Stimulated activated naive CD8-positive, alpha-beta T cell treated with anti-CD3 and anti-CD28 coated beads, Interleukin-15, Interleukin-2, amounts not matched to agents 100 U/mL and 50 U/mL, for 24 hours (primary cell): Measurements from ENCODE around the gene HOXD1.

Experiments
- ATAC-seq: fragments of 150-1000 bp; cut with Tn5 transposase; one replicate; pipeline ENCODE4 v1.10.0; 2021
- DNase-seq: peaks from one replicate; pipeline ENCODE4 v3.0.0; 2021

Gene HOXD1

DNA sequence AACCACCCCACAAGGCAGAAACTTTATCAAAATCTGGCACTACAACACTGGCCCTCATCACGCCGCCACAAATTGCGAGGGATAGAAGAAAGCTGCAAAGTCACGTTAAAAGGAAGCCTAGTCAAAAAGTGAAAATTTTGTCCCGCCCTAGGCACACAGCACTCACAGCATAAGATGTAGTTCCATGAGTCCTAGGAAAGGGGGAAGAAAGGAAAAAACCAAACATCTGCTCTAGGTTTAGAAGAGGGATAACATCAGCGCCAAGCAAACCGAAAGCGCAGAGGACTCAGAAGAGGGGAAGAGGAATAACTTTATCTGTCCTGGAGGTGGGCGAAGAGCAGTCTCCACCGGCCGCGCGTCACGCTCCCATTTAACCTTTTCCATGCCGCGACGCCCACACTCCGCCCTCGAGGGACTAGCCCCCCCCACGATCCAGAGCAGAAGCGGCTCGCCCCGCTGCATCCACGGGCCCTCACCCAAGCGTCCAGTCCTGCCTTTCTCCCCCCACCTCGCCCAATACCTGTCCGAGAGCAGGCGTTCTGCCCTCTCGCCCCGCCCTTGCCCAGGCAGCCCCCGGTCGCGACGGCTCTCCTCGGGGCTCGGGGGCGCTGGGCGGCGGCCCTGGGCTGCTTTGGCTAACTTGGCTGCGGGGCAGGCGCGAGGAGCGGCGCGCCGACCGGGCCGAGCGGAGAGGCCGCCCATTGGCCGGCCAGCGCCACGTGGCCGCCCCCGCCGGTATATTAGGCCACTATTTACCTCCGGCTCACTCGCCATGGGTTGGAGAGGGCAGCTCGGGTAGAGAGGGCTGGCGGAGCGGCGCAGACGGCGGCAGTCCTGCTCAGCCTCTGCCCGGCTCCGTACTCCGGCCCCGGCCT is at the start of gene HOXD1:
Gene HOXD1 (plus strand): TSS at position 770 of the 875 bp plus-strand sequence. CDS start 134 bp downstream, outside the sequence.
- no peak for DNase-seq
- peak; percentile 50 for ATAC-seq

DNA sequence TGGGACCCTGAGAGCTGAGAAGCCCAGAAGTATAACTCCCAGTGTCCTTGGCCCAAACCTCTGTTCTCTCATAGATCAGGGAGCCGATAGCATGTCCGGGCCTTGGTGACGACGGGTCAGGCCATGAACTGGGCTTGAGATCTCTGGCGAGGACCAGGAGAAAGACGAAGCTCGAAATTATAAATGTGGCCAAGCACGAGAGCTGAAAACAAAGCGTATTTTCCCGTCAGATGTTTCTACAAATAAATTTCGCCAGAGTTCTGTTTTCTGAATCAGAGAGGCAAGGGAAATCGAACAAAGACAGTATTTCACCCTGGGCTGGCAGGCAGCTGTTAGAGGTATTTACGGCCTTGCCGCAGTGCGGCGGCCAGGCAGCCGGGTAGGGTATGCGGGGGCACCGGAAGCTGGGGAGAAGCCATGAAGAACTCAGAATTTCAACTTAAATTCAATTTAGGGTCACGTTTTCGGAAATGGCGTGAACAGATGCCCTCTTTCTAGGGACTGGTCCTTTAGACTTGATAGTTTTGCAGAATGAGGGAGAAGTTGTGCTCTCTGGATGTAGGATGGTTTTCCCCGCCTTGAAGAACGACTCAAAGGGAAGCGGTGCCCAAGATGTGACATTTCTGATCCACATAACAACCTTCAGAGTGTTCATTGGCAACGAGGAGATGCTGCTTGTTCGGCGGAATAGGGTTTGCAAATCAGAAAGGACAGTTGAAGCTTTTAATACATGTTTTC is 49.4 kb upstream of the HOXD1 start:
- DNase-seq (no peak), ATAC-seq (no peak)

DNA sequence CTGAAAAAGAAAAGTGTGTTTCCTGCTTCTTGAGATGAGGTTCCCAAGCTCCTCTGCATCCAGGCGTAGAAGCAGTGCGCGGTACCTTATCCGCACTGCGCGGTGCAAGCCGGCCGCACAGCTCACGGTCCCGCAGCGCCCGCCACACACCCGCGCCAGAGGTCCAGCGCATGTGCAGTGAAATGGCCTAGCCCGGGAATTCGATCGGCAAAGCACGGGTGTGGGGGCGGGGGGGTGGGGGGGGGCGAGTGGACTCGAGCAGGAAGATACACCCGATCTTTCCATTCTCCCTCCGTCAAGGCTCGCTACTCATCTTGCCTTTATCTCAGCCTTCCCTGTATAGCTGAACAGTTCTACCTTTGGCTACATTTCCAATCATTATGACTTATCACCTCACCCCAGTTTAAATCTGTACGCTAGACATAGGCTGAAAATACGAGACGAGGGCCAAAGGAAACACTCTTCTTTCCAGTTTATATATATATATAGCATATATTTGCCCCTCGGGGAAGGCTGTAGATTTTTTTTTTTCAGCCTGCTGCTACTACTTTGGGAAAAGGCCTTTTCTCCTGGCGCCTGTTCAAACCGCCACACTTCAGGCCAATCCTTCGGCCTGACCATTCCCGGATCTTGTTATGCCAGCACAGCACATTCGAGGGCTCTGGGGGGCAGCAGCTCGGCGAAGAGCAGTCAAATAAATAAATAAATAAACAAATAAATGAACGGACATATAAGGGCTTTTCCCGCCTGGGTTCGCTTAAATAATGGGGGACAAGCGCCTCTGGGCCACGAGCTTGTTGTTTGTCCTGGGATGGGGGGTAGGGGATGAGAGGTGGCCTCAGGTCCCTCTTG is 48.6 kb upstream of the HOXD1 start:
- DNase-seq = no peak
- ATAC-seq = no peak

DNA sequence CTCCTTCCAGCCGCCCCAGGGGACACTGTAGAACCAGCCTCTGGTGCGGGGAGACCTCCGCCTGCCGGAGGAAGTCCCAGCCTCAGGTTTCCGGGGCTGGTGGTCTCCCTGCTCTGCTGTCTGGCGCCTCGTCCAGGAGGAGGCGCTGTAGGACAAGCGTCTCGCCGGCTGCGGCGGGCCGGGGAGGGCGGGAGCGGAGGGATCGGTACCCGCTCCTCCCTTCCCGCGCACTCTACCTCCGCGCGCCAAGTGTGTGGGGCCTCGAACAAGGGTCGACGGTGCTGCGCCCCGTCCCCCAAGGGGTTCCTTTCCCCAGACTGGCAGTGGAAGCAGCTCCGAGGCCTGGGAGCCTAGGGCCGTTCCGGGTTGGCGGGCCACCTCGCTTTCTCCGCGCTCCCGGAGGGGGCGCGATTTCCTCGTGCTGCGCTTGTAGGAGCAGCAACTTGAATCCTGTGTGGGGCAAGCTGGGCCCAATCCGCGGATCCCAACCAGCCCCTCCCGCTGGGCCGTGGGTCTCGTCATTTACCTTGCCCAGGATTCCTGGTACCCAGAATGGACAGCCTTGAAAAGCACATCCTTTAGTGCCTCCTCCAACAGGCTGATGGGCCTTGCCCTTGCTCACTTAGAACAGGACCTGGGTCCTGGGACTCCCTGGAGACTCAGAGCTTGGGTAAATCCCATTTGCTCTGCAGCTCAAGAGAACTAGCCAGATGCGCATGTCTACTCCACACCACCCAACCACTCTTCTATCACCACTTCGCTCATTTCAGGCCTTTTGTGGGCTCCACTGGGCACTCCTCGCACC is 47.8 kb upstream of the HOXD1 start:
- ATAC-seq (peak; percentile 88), DNase-seq (peak; percentile 80)

DNA sequence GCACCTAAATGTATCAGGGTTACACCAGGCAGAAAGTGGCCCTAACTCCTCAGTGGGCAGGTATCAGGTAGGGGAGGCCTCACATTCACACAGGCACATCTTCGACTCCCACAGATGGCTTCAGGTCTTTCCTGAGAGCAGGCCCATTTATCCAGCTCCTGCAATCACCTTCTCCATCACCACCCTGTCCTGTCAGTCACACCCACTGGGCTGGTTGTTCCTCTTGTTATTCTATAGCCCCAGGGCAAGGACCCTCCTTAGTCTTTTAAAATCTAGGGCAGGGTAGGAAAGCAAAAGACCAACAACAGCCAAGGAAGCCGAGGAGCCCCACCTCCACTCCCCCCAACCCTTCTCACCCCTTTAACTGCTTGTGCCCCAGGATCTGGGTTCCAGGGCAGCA is 46.2 kb upstream of the HOXD1 start:
- ATAC-seq = no peak

DNA sequence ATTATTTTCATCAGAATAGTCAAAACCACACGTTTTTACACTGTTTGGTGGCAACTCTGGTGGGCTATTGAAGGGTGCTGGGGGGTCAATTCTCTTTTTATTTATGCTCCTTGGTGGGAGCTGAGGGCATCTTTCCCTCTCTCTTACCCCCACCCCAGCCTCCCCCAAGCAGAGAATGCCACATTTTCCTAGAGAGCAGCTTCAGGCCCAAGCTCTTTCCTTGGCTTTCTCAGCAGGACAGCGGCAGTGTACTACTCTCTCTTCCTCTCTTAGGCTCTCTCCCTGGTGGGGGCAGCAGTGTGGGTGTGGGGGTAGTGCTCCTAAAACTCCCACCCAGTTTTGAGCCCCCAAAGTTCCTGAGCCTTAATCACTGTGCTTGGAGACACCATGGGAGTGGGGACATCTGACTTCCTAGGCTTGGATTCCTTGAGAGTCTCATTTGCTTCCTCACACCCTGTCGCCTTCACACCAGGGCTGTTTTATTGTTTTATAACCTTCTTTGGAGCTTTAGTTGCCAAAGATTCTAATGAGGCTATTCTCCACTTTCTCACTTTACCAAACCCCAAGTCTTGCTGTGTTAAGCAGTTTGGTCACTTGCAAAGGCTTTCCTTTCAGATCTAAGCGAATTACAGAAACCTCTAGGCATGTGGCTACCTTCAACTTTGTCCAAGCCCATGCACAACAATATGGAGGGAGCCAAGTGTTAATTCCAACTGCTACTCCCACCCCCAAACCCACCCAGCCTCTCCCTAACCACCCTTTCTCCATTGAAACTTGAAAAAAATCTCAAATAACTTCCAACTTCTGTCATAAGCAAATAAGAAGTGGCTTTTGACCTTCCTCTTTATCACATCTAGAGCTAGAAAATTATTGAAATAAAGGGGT is 43.1 kb upstream of the HOXD1 start:
- DNase-seq (no peak), ATAC-seq (no peak)

More for the DNA sequence above, 46.2 kb upstream of the HOXD1 start:
- no peak for DNase-seq

DNA sequence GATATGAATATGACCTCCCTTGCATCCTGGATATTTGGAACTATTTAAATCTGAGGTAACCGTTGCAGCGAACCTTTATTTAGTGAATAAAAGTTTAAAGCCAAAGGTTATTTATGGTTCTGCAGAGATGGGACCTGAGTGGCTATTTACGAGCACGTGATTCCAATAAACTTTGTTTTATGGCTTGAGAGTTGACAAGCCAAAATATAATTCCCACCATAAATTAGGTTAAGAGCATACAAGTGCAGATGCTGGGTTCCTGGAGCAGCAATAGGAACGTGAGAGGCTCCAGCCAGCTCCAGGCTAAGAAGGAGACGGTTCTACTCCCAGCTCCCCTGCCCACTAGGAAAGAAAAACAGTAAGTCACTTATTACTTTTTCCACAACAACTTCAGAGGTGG is 42.4 kb upstream of the HOXD1 start:
- DNase-seq (no peak), ATAC-seq (no peak)

DNA sequence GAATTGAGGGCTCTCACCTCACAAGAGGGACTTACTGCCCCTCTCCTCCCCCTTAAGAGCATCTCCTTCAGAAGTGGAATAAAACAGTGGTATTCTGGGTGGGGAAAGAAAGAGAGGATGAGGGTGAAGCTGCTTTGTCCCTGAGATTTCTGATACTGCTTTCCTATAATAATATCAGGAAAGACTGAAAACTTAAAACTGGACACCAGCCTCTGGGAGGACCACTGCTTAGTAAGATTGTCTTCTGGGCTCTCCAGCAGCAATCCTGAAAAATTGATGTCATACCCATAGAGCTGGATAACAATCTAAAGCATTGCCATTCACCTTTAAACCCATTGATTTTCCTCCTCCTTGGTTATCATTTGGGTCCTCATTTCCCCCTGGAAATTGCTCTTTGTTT is 41.8 kb upstream of the HOXD1 start:
- DNase-seq (no peak), ATAC-seq (no peak)

DNA sequence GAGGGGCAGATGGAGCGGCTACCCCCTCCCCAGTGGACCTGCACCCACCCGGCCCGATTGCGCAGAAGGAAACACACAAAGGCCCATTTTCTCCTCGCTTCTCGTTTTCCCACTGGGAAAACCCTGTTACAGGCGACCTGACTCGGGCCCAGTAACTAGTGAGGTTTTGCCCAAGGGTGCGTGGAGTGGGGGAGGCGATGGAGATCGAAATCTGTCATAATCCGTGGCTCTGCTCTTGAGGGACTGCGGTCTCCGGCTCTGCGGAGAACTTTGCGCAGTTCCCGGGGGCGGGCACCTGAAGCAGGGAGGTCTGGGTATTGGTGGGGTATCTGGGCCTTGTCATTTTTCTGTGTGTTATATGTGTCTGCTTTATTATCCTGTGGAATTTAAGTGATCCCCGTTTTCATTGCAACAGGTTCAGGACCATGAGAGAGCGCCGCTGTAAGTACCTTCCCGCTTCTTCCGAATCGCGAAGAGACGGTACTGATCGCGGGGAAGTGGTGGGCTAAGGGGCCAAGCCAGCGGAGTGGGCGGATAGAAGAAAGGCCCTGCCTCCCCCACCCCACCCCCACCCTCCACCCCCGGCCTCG is 41.2 kb upstream of the HOXD1 start:
- no peak for DNase-seq
- ATAC-seq = no peak

DNA sequence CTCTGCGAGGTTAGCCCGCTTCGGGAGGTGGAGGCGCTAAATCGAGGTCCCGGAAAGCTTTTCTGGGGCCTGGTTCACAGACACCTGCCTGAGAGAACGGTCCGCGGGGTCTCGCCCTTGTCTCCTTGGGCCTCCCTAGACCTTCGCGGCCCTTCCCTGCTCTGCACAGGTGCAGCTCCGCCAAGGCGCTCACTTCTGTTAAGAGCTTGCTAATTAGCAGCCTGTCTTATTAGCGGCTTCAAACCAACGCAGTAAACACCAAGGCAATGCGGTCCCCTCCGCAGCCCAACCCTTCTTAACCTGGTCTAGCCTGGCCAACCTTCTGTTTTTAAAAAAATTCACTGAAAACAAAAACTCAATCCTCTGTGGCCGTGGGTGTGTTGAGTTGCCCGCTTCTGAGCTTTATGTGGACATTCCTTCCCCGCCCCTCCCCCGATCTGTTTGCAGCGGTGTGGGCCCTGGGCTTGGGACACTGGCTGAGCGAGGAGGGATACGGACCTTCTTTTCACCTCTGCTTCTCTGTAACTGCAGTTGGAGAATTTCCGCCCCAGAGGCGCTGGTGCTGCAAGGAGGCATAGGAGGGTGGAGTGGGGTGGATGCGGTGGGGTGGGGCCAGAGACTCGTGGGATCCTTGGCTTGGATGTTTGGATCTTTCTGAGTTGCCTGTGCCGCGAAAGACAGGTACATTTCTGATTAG is 40.5 kb upstream of the HOXD1 start:
- ATAC-seq = no peak
- DNase-seq = no peak

DNA sequence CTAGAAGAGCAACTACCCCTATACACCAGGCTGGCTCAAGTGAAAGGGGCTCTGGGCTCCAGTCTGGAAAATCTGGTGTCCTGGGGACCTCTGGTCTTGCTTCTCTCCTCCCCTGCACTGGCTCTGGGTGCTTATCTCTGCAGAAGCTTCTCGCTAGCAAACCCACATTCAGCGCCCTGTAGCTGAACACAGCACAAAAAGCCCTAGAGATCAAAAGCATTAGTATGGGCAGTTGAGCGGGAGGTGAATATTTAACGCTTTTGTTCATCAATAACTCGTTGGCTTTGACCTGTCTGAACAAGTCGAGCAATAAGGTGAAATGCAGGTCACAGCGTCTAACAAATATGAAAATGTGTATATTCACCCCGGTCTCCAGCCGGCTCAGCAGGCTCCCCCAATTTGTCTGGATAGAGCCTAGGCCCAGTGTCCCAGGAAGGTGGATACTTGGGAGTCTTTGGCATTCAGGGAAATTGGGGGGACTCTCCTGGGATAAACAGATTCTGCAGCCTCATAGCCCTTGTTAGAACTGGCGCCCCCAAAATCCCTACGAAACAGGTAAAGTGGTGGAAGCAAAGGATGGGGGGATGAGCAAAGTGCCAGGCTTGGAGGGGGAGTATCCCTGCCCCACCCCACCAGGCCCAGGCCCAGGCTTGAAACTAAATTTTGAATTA is 39.6 kb upstream of the HOXD1 start:
- no peak for DNase-seq
- ATAC-seq = no peak

DNA sequence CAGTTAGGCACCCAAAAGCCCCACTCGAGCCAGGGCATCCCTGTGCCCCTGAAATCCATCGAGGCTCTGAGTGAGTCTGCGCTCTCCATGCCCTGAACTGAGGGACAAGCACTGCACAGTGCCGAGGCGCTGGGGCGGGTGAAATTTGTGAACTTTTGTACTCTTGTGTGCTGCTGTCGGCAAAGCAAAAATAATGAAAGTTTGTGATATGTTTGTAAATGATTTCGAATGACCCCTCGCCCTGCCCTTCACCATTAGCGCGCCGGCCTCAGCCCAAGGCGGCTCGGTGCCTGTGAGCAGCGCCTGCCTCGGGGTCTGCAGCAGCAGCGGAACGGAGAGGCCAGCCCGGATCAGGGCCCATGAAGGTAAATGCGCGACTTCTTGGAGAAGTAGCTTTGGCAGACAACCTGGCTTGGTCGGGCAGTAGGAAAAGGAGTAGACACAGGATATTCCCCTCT is 39.0 kb upstream of the HOXD1 start:
- no peak for ATAC-seq

DNA sequence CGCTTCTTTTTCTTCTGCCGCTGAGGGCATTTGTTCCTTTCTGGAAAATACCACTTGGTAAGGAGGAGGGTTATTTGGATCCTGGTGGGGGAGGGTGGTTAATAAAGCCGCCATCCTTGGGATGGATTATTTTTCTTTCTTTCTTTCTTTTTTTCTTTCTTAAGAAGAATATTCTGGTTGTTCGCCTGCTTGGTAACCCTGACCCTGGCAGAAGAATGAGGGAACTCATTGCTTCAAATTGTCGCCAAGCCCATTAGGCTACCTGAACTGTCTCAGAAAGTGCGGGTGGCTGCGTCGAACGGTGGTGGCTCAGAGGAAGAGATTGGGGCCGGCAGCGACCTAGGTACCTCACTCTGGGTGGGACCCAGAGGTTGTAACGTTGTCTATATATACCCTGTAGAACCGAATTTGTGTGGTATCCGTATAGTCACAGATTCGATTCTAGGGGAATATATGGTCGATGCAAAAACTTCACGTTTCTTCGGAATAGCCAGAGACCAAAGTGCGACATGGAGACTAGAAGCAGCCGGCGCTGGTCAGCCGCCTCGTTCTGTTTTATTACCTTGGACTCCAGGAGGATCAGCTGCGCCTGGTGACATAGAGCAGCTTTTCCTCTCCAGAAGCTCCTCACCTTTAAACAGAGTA is 38.4 kb upstream of the HOXD1 start:
- ATAC-seq (no peak), DNase-seq (no peak)

More for the DNA sequence above, 39.0 kb upstream of the HOXD1 start:
- DNase-seq = no peak

DNA sequence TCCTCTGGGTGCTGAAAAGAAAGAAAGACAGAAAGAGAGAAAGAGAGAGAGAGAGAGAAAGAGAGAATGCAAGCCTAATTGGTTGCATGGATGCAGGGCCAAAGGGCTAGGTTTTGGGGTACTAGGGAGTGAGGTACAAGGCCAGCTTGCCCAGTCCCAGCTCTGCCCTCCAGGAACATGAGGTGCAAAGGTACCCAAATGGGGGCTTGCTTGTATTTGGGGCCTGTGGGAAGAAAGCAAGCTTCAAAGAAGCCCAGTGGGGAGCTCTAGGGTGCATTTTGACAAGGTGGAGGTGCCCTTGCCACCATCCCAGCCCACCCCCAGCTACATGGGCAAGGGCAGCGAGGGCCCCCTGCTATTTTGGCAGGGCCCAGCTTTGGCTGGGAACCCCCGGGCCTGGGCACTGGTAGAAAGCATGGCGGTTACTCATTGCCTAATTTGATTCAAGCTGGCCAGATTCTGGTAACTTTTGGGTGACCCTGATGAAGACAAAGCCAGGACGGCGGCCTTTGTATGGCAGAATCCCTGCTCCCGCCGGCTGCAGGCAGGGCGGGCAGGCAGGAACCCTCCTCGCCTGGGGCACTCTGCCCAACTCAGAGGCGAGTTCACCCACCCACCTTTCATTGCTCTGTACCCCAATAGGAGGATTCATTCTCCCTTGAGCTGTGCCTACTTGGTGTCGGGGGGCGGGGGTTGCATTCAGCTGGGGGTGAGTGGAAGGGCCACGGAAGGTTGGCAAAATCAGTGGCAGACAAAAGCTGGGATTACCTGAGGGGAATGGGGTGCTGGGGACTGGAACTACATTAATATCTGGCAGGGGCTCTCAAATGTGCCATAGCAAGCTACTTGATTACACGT is 37.7 kb upstream of the HOXD1 start:
- no peak for ATAC-seq
- no peak for DNase-seq

DNA sequence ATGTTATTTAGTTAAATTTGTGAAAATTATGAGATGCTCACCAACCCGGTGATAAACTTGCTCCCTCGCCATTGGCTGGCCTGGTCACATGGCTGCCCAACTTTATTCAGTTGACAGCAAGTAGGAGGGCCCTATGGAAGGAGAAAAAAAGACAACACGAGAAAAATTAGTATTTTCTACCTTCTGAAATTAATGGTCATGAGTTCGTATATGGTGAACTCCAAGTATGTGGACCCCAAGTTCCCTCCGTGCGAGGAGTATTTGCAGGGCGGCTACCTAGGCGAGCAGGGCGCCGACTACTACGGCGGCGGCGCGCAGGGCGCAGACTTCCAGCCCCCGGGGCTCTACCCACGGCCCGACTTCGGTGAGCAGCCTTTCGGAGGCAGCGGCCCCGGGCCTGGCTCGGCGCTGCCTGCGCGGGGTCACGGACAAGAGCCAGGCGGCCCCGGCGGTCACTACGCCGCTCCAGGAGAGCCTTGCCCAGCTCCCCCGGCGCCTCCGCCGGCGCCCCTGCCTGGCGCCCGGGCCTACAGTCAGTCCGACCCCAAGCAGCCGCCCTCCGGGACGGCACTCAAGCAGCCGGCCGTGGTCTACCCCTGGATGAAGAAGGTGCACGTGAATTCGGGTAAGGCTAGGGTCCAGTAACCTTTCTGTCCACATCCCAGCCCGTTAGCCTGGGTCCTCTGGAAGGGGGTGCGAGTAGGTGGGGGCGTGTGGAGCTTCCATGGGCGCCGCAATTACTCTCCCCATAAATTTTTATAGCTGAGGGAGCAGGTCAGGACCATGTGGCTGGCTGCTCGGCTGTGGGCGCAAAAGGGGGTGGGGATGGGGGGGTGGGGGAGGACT is 36.8 kb upstream of the HOXD1 start, which contains the start of gene HOXD4:
Gene HOXD4 (plus strand): TSS at position 109 of the 846 bp plus-strand sequence. CDS start 84 bp downstream, at position 193.
- DNase-seq (no peak), ATAC-seq (no peak)
